ENCODE data around the gene XXYLT1.

XXYLT1 gene

DNA sequence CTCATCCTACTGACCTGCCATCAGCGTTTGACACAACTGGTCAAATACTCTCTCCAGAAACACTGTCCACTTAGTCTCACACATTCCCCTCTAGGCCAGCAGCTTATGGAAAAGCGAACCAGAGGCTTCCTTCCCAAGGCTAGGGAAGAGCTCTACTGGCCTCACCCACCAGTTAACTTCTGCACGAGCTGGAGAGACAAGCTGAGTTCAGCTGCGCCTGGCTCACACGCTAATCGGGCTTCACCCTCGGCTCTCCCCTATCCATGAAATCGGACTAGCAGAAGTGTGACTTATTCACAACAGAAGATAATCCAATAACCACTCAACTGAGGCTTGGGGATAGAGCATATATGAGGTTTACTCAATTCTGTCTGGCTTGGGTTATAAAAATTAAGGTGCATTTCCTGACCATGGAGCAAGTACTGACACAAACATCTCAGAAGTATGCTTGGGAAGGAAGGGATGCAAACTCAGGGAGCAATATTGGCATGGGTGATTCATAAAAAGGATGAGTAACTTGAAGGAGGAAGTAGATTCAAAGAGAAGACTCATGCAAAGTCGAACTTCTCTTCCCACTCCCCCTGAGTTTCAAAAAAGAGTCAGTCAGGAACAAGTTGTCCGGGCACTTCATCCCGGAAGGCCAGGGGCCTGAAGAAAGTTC, 73.1 kb downstream of the XXYLT1 start:
- CTCF ChIA-PET: no interaction called here

DNA sequence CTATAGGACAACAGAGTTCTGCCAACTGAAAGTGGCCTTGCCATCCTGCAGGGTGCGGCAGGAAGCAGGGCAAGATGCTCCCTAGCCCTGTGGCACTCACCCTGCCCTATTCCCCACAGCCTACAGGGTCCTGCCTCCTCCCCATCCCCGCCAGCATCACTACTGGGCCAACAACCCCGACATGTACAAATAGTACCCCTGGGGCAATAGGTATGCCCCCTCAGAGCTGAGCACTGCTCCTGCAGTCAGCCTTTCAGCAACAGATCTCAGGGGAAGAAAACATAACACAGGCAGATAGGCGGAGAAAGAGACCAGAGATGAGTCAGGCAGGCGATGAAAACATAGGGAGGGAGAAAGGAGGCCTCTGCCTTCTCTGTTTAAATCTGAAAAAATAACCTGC, 74.7 kb downstream of the XXYLT1 start:
- Histone ChIP-seq H3K4me3 (ENCODE audit: low read depth, low read length) (no peak overlapping the region), H3K36me3 (ENCODE audit: control insufficient read depth in 2 of 2, insufficient read depth in 1 of 2, low read length in 2 of 2) (no peaks in the 10 kb centered on the region), H3K9me3 (ENCODE audit: control insufficient read depth, insufficient read depth, low read depth, low read length) (no peaks in the 10 kb centered on the region), H3K4me1 (ENCODE audit: control insufficient read depth, insufficient read depth, low read length) (no peaks in the 10 kb centered on the region), H3K27ac (ENCODE audit: extremely low read depth, low read depth, low read length) (no peak overlapping the region)
- ChIA-PET POLR2A (no interaction called here), CTCF (interaction anchor here (0.6 kb wide), 3 partner anchors 41 to 720 kb away, joined by 3 read pairs; no protein-coding TSS in a partner anchor)
- TF ChIP-seq ZNF660 (tag by site-specific recombination; IDR thresholded peaks at IDR 0.05) (no peak), ZBTB17 (tag by site-specific recombination; IDR thresholded peaks at IDR 0.05) (peak; percentile 62; the same call in 1 of the 2 replicates), GLIS1 (tag by site-specific recombination; IDR thresholded peaks at IDR 0.05) (0 out of 2 replicates have a peak, but pooled peaks have one; percentile 21), PRDM1 (tag by site-specific recombination; IDR thresholded peaks at IDR 0.05) (0 out of 2 replicates have a peak, but pooled peaks have one; percentile 23), ZNF133 (tag by site-specific recombination; IDR thresholded peaks at IDR 0.05) (no peak), ZNF394 (tag by site-specific recombination; IDR thresholded peaks at IDR 0.05; ENCODE audit: borderline replicate concordance) (no peak)

More for the DNA sequence above, 73.1 kb downstream of the XXYLT1 start:
- H3K36me3 ChIP-seq (ENCODE audit: control insufficient read depth in 2 of 2, insufficient read depth in 1 of 2, low read length in 2 of 2): no peaks in the 10 kb centered on the region
- no peak overlapping the region for H3K27ac ChIP-seq (ENCODE audit: extremely low read depth, low read depth, low read length)
- H3K4me3 ChIP-seq (ENCODE audit: low read depth, low read length): no peak overlapping the region
- H3K4me1 ChIP-seq (ENCODE audit: control insufficient read depth, insufficient read depth, low read length): no peaks in the 10 kb centered on the region
- POLR2A ChIA-PET: no interaction called here
- no peaks in the 10 kb centered on the region for H3K9me3 ChIP-seq (ENCODE audit: control insufficient read depth, insufficient read depth, low read depth, low read length)
- TF ChIP-seq ZNF155 (tag by site-specific recombination; IDR thresholded peaks at IDR 0.05) (no peak), YY2 (tag by site-specific recombination; IDR thresholded peaks at IDR 0.05) (no peak), MEIS1 (CRISPR knock-in tag; IDR thresholded peaks at IDR 0.05; ENCODE audit: borderline replicate concordance) (no peak), ZFP69B (tag by site-specific recombination; IDR thresholded peaks at IDR 0.05) (no peak), ZNF776 (tag by site-specific recombination; IDR thresholded peaks at IDR 0.05; ENCODE audit: borderline replicate concordance) (no peak), MZF1 (tag by site-specific recombination; IDR thresholded peaks at IDR 0.05; ENCODE audit: borderline replicate concordance) (no peak), ZNF292 (tag by site-specific recombination; IDR thresholded peaks at IDR 0.05; ENCODE audit: borderline replicate concordance, low read depth) (no peak), YY1 (tag by site-specific recombination; IDR thresholded peaks at IDR 0.05) (no peak), ZNF560 (tag by site-specific recombination; IDR thresholded peaks at IDR 0.05; ENCODE audit: borderline replicate concordance) (no peak)

DNA sequence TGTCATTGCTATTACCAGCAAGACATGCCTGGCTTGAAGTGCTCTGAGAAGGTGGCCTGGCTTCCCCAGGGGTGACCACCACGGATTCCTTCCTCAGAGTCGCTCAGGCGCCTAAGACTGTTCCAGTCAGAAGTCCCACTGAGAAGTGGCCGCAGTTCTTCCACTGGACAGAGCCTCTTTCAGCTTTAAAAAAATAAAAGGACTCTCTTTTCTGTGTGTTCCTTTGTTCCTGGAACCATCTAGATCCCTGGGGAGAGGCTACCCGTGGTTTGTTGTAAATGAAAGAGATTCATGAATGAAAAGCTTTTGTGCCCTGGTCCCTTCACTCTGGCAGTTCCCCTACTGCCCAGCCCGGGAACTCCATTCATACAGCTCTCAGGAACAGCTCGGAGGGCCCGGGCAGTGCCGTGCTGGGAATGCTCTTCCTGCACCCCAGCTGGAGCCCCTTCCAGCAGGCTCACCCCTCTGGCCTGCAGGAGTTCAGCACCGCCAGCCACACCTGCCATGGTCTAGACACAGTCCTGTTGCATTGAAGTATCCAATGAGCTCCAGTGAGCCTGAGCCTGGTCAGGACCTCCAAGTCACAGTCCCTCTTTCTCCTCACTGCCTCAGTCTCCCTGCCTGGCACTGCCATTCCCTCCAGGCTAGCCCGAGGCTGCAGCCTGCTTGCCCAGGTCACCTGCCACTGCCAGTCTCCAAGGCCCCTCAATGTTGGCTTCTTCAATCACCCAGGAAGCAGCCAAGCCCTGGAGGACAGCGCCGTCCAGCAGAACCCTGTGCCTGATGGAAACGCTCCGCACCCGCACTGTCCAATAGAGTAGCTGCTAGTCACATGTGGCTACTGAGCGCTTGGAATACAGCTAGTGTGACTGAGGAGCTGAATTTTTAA, 75.4 kb downstream of the XXYLT1 start:
- ChIA-PET CTCF (interaction anchor here (0.6 kb wide), 2 partner anchors 40 to 721 kb away, joined by 3 read pairs; no protein-coding TSS in a partner anchor), POLR2A (no interaction called here)
- Histone ChIP-seq H3K4me1 (ENCODE audit: control insufficient read depth, insufficient read depth, low read length) (no peaks in the 10 kb centered on the region), H3K9me3 (ENCODE audit: control insufficient read depth, insufficient read depth, low read depth, low read length) (no peaks in the 10 kb centered on the region), H3K27ac (ENCODE audit: extremely low read depth, low read depth, low read length) (no peak overlapping the region), H3K36me3 (ENCODE audit: control insufficient read depth in 2 of 2, insufficient read depth in 1 of 2, low read length in 2 of 2) (no peaks in the 10 kb centered on the region), H3K4me3 (ENCODE audit: low read depth, low read length) (no peak overlapping the region)
- TF ChIP-seq ZIC2 (tag by site-specific recombination; IDR thresholded peaks at IDR 0.05) (0 out of 2 replicates have a peak, but pooled peaks have one; percentile 35), ZNF341 (tag by site-specific recombination; IDR thresholded peaks at IDR 0.05; ENCODE audit: low read depth) (peak; percentile 48), ZNF211 (tag by site-specific recombination; IDR thresholded peaks at IDR 0.05; ENCODE audit: low read depth) (no peak), ZNF560 (tag by site-specific recombination; IDR thresholded peaks at IDR 0.05; ENCODE audit: borderline replicate concordance) (no peak), ZNF610 (tag by site-specific recombination; IDR thresholded peaks at IDR 0.05; ENCODE audit: borderline replicate concordance) (no peak)

Measured in HEK293 (cell line).